Keratinocyte (primary cell): ENCODE data around the gene KCNQ4. TPM values are rescaled to one million over a fixed set of nuclear protein-coding genes. Genes with fewer than 3 reads are reported as not detected.

Experiments
- DNase-seq: peaks from one replicate; pipeline ENCODE4 v3.0.0-alpha.2; 2011; ENCODE audit warnings: low read depth, missing footprints, low spot score
- FAIRE-seq: peaks from 2 replicates; lab custom pipeline; 2011; peaks lifted over from hg19 to GRCh38; lab: Jason Lieb, UNC
- H2AFZ ChIP-seq: 2 replicates; pipeline ENCODE4 v1.6.0; 2012; ENCODE audit warnings: low read length, control low read depth, inconsistent platforms; ENCODE audit not compliant: control insufficient read depth
- H3K27ac ChIP-seq: 2 replicates; pipeline ENCODE4 v1.5.1; 2011; ENCODE audit warnings: low read length; ENCODE audit not compliant: control insufficient read depth, insufficient read depth
- H3K27me3 ChIP-seq: 3 replicates; pipeline ENCODE4 v1.6.0; 2011; ENCODE audit warnings: low read length; ENCODE audit not compliant: control insufficient read depth, insufficient read depth; ENCODE audit errors: extremely low read depth
- H3K36me3 ChIP-seq, 2 experiments: 2 replicates in 1 of 2; 3 replicates in 1 of 2; pipeline ENCODE4 v1.5.1; 2011; ENCODE audit warnings: low read length in 2 of 2, mild to moderate bottlenecking in 1 of 2; ENCODE audit not compliant: control insufficient read depth in 2 of 2, insufficient read depth in 2 of 2; ENCODE audit errors: extremely low read depth in 1 of 2
- H3K4me1 ChIP-seq: 3 replicates; pipeline ENCODE4 v1.5.1; 2011; ENCODE audit warnings: low read length; ENCODE audit not compliant: control insufficient read depth, insufficient read depth; ENCODE audit errors: extremely low read depth
- H3K4me2 ChIP-seq: 3 replicates; pipeline ENCODE4 v1.6.0; 2011; ENCODE audit warnings: low read depth, low read length; ENCODE audit not compliant: control insufficient read depth, insufficient read depth; ENCODE audit errors: extremely low read depth
- H3K4me3 ChIP-seq, 3 experiments: fragments of 200-600 bp in 1 of 3; sonication (generic) in 1 of 3; 2 replicates in 2 of 3; 3 replicates in 1 of 3; pipeline ENCODE4 v1.5.1; 2011 to 2016; ENCODE audit warnings: low read length in 3 of 3, mild to moderate bottlenecking in 3 of 3, control low read depth in 2 of 3, inconsistent platforms in 1 of 3, low read depth in 1 of 3, mixed read lengths in 1 of 3, mixed run types in 1 of 3, moderate library complexity in 1 of 3; ENCODE audit not compliant: control insufficient read depth in 2 of 3, insufficient read depth in 2 of 3; ENCODE audit errors: extremely low read depth in 1 of 3
- H3K79me2 ChIP-seq: 2 replicates; pipeline ENCODE4 v1.6.0; 2012; ENCODE audit warnings: low read length; ENCODE audit not compliant: control insufficient read depth, insufficient read depth
- H3K9ac ChIP-seq: 3 replicates; pipeline ENCODE4 v1.6.0; 2011; ENCODE audit warnings: low read length; ENCODE audit not compliant: control insufficient read depth, insufficient read depth; ENCODE audit errors: extremely low read depth
- H3K9me1 ChIP-seq: 3 replicates; pipeline ENCODE4 v1.6.0; 2011; ENCODE audit warnings: low read length; ENCODE audit not compliant: control insufficient read depth, insufficient read depth; ENCODE audit errors: extremely low read depth
- H3K9me3 ChIP-seq: 2 replicates; pipeline ENCODE4 v1.5.1; 2012; ENCODE audit warnings: low read depth, low read length; ENCODE audit not compliant: control insufficient read depth
- H4K20me1 ChIP-seq: 3 replicates; pipeline ENCODE4 v1.6.0; 2011; ENCODE audit warnings: low read length; ENCODE audit not compliant: control insufficient read depth, insufficient read depth; ENCODE audit errors: extremely low read depth
- EZH2 ChIP-seq: IDR thresholded peaks from one replicate; pipeline ENCODE4 v1.6.1; 2012; ENCODE audit warnings: inconsistent platforms, mild to moderate bottlenecking, low read length, moderate library complexity
- dilution Hi-C: fragments of 300-500 bp; cut with MboI; formaldehyde crosslinking; loops from one replicate; pipeline ENCODE4 v1.7.0; 2020; ENCODE audit warnings: low sequenced_read_pairs; ENCODE audit not compliant: extremely low pct_ligation_motif_present
- polyA plus RNA-seq, 5 experiments: library from polyadenylated mRNA; depleted of rRNA in 3 of 5; stranded (reverse) in 3 of 5; stranded (forward) in 1 of 5; unstranded in 1 of 5; fragments of >200 nt; gene quantifications; 1 replicate in 1 of 5; 2 replicates in 3 of 5; 3 replicates in 1 of 5; pipeline versions ENCODE4 v1.2.1 to v1.2.3, GENCODE V29; 2011 to 2012; ENCODE audit warnings: missing spikeins in 2 of 5, low read depth in 1 of 5, low replicate concordance in 1 of 5
- TF ChIP-seq, protein P1 (sequence below), 3 experiments: IDR thresholded peaks in 1 of 3; conservative IDR thresholded peaks in 1 of 3; optimal IDR thresholded peaks in 1 of 3; 2 replicates in 2 of 3; 3 replicates in 1 of 3; pipeline versions ENCODE3 to v1.5.1; 2011; ENCODE audit warnings: low read length in 3 of 3, mild to moderate bottlenecking in 3 of 3, moderate library complexity in 2 of 3, control low read depth in 1 of 3, inconsistent platforms in 1 of 3; ENCODE audit not compliant: insufficient read depth in 2 of 3; ENCODE audit errors: extremely low read depth in 1 of 3

KCNQ4 gene
- polyA plus RNA-seq, 1 donor (not counting 4 experiments of a cell fraction or from before 2014, with no cell fraction given), result not detected

DNA sequence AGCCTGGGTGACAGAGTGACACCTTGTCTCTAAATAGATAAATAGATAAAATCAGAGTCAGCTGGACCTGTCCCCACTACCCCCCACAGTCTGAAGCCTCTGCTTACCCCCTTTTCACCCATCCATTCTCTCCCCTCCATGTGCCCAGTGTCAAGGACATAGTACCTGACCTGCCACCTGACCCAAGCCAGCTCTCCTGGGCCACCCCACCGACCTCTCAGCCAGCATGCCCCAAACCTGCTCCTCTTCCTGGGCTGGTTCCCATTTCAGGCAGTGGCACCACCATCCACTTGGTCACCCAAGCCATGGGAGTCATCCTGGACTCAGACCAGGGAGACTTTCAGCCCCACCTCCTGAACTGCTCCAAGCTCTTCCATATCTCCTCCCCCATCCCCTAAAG is 50.4 kb downstream of the KCNQ4 start:
- H3K4me3 ChIP-seq, result no peak overlapping the region
- no peak for FAIRE-seq
- dilution Hi-C loops, result no loop called here

DNA sequence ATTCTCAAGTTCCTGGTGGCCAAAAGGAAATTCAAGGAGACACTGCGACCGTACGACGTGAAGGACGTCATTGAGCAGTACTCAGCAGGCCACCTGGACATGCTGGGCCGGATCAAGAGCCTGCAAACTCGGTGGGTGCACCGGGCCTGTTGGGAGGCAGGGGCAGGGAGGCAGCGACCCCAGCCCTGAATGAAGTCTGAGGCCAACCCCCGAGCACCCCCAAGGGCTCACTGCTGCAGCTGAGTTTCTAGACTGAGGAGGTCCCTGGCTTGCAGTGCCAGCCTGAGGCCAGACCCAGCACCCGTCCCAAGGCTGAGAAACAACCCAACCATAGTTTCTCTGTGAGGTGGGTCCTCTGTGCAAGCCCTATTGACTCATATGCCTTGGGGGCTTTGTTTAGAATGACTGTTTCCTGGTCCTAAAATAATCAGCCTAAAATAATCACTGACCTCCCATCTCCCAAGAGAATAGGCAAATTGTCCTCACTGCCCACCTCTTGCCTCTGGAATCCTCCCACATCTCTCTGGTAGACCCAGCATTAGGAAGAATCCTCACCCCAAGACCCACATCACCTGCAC is 51.5 kb downstream of the KCNQ4 start:
- no peak for TF ChIP-seq EZH2
- TF ChIP-seq, protein P1, sequence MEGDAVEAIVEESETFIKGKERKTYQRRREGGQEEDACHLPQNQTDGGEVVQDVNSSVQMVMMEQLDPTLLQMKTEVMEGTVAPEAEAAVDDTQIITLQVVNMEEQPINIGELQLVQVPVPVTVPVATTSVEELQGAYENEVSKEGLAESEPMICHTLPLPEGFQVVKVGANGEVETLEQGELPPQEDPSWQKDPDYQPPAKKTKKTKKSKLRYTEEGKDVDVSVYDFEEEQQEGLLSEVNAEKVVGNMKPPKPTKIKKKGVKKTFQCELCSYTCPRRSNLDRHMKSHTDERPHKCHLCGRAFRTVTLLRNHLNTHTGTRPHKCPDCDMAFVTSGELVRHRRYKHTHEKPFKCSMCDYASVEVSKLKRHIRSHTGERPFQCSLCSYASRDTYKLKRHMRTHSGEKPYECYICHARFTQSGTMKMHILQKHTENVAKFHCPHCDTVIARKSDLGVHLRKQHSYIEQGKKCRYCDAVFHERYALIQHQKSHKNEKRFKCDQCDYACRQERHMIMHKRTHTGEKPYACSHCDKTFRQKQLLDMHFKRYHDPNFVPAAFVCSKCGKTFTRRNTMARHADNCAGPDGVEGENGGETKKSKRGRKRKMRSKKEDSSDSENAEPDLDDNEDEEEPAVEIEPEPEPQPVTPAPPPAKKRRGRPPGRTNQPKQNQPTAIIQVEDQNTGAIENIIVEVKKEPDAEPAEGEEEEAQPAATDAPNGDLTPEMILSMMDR (optimal IDR thresholded peaks at IDR 0.05 in 1 of 3, IDR thresholded peaks at IDR 0.05 in 1 of 3, conservative IDR thresholded peaks at IDR 0.05 in 1 of 3; ENCODE audit: extremely low read depth in 1 of 3, insufficient read depth in 2 of 3, low read length in 3 of 3), result no peak

More for the DNA sequence above, 50.4 kb downstream of the KCNQ4 start:
- Histone ChIP-seq H3K79me2 (no peaks in the 10 kb centered on the region), H3K9ac (no peak overlapping the region), H2AFZ (no peak overlapping the region), H4K20me1 (no peaks in the 10 kb centered on the region), H3K9me3 (no peaks in the 10 kb centered on the region), H3K4me1 (peaks cover 6% of the 10 kb centered on the region), H3K36me3 (no peaks in the 10 kb centered on the region), H3K9me1 (no peaks in the 10 kb centered on the region), H3K27ac (no peak overlapping the region), H3K4me2 (no peak overlapping the region), H3K27me3 (peaks cover 13% of the 10 kb centered on the region)
- TF ChIP-seq EZH2, result no peak
- TF ChIP-seq, protein P1 (optimal IDR thresholded peaks at IDR 0.05 in 1 of 3, IDR thresholded peaks at IDR 0.05 in 1 of 3, conservative IDR thresholded peaks at IDR 0.05 in 1 of 3; ENCODE audit: extremely low read depth in 1 of 3, insufficient read depth in 2 of 3, low read length in 3 of 3), result no peak
- no peak for DNase-seq

More for the DNA sequence above, 51.5 kb downstream of the KCNQ4 start:
- no peaks in the 10 kb centered on the region for H4K20me1 ChIP-seq
- H3K9ac ChIP-seq, result no peak overlapping the region
- H3K27ac ChIP-seq, result no peak overlapping the region
- peaks cover 11% of the 10 kb centered on the region for H3K27me3 ChIP-seq
- H3K4me2 ChIP-seq, result no peak overlapping the region
- H3K9me1 ChIP-seq, result no peaks in the 10 kb centered on the region
- H3K36me3 ChIP-seq, result no peaks in the 10 kb centered on the region
- dilution Hi-C loops, result no loop called here
- no peaks in the 10 kb centered on the region for H3K79me2 ChIP-seq
- FAIRE-seq (no peak), DNase-seq (no peak)
- no peak overlapping the region for H2AFZ ChIP-seq
- peaks cover 1% of the 10 kb centered on the region for H3K4me1 ChIP-seq
- H3K9me3 ChIP-seq, result no peaks in the 10 kb centered on the region
- no peak overlapping the region for H3K4me3 ChIP-seq
